Upper lobe of left lung (tissue), 4 donors: ENCODE results near the gene KATNB1.
"Not testable (repeated sequence)": the region's sequence is repeated elsewhere in the genome, so short reads cannot be mapped to it uniquely, and the experiment has no call there.

Experiments
- POLR2A ChIP-seq, 4 donors: fragments of 450-650 bp; IDR thresholded peaks; one replicate each; pipeline ENCODE4 v1.5.1; 2016 to 2017; ENCODE audit warnings: antibody characterized with exemption in 4 of 4, mild to moderate bottlenecking in 2 of 4
- POLR2AphosphoS5 ChIP-seq, 2 donors: sonication (generic); formaldehyde crosslinking; IDR thresholded peaks; one replicate each; pipeline ENCODE4 v1.5.1; 2017; ENCODE audit warnings: antibody characterized with exemption in 2 of 2
- TF ChIP-seq, protein P1 (sequence below), 6 experiments: fragments of 450-650 bp in 4 of 6; fragments of 200-600 bp in 2 of 6; sonication (generic) in 2 of 6; IDR thresholded peaks; one replicate each; pipeline ENCODE4 v1.5.1; 2016 to 2019; ENCODE audit warnings: antibody characterized with exemption in 6 of 6

DNA sequence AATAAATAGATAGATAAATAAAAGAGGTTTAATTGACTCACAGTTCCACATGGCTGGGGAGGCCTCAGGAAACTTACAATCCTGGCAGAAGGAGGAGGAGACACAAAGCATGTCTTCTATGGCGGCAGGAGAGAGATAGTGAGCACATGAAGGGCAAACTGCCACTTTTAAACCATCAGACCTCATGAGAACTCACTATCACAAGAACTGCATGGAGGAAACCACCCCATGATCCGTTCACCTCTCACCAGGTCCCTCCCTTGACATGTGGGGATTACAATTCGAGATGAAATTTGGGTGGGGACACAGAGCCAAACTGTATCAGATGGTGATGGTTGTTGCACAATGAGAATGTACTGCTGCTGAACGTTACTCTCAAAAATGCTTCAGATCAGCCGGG is 44.3 kb downstream of the KATNB1 start:
- TF ChIP-seq, protein P1, sequence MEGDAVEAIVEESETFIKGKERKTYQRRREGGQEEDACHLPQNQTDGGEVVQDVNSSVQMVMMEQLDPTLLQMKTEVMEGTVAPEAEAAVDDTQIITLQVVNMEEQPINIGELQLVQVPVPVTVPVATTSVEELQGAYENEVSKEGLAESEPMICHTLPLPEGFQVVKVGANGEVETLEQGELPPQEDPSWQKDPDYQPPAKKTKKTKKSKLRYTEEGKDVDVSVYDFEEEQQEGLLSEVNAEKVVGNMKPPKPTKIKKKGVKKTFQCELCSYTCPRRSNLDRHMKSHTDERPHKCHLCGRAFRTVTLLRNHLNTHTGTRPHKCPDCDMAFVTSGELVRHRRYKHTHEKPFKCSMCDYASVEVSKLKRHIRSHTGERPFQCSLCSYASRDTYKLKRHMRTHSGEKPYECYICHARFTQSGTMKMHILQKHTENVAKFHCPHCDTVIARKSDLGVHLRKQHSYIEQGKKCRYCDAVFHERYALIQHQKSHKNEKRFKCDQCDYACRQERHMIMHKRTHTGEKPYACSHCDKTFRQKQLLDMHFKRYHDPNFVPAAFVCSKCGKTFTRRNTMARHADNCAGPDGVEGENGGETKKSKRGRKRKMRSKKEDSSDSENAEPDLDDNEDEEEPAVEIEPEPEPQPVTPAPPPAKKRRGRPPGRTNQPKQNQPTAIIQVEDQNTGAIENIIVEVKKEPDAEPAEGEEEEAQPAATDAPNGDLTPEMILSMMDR (IDR thresholded peaks at IDR 0.05) = not testable (repeated sequence)
- TF ChIP-seq POLR2A, POLR2AphosphoS5 (IDR thresholded peaks at IDR 0.05): not testable (repeated sequence)
